H9 (cell line): ENCODE measurements around the gene GTF3C5. TPM values are rescaled to one million over a fixed set of nuclear protein-coding genes. Genes with fewer than 3 reads are reported as not detected.
"Not testable (repeated sequence)": the region's sequence is repeated elsewhere in the genome, so short reads cannot be mapped to it uniquely, and the experiment has no call there.

ENCODE experiments used
- DNase-seq: peaks from one replicate; pipeline ENCODE4 v3.0.0-alpha.2; 2017
- H2AFZ ChIP-seq: one replicate; pipeline ENCODE4 v1.6.1; 2013; ENCODE audit warnings: mild to moderate bottlenecking, low read length, control low read depth, moderate library complexity
- H2AK5ac ChIP-seq: 2 replicates; pipeline ENCODE4 v1.6.1; 2013; ENCODE audit warnings: low read length, control low read depth, mixed read lengths; ENCODE audit not compliant: insufficient read length
- H2BK120ac ChIP-seq: one replicate; pipeline ENCODE4 v1.6.1; 2013; ENCODE audit warnings: low read depth, mild to moderate bottlenecking, low read length, control low read depth, inconsistent platforms; ENCODE audit not compliant: poor library complexity, severe bottlenecking
- H2BK12ac ChIP-seq: 2 replicates; pipeline ENCODE4 v1.6.1; 2013; ENCODE audit warnings: low read length, control low read depth, mixed read lengths, low read depth; ENCODE audit not compliant: insufficient read length
- H2BK15ac ChIP-seq: 2 replicates; pipeline ENCODE4 v1.6.1; 2013; ENCODE audit warnings: low read depth, low read length, control low read depth
- H2BK20ac ChIP-seq: one replicate; pipeline ENCODE4 v1.6.1; 2013; ENCODE audit warnings: low read depth, mild to moderate bottlenecking, low read length, control low read depth, inconsistent platforms; ENCODE audit not compliant: poor library complexity, severe bottlenecking
- H2BK5ac ChIP-seq: 2 replicates; pipeline ENCODE4 v1.6.1; 2013; ENCODE audit warnings: low read length, control low read depth, mixed read lengths; ENCODE audit not compliant: insufficient read length
- H3K14ac ChIP-seq: 2 replicates; pipeline ENCODE4 v1.6.1; 2013; ENCODE audit warnings: low read length, control low read depth; ENCODE audit not compliant: insufficient read depth
- H3K18ac ChIP-seq: 2 replicates; pipeline ENCODE4 v1.6.1; 2013; ENCODE audit warnings: low read depth, mild to moderate bottlenecking, mixed read lengths, low read length, control low read depth; ENCODE audit not compliant: insufficient read length
- H3K23ac ChIP-seq: 2 replicates; pipeline ENCODE4 v1.6.1; 2013; ENCODE audit warnings: low read length, control low read depth, mixed read lengths, low read depth; ENCODE audit not compliant: insufficient read length
- H3K23me2 ChIP-seq: 2 replicates; pipeline ENCODE4 v1.6.1; 2013; ENCODE audit warnings: low read depth, mild to moderate bottlenecking, mixed read lengths, low read length, control low read depth; ENCODE audit not compliant: insufficient read length, poor library complexity, severe bottlenecking
- H3K27ac ChIP-seq: 2 replicates; pipeline ENCODE4 v1.5.1; 2013; ENCODE audit warnings: low read length, control low read depth, mixed read lengths, low read depth; ENCODE audit not compliant: insufficient read length
- H3K27me3 ChIP-seq: 2 replicates; pipeline ENCODE4 v1.6.1; 2013; ENCODE audit warnings: low read length, control low read depth, inconsistent platforms; ENCODE audit not compliant: insufficient read depth
- H3K4ac ChIP-seq: 2 replicates; pipeline ENCODE4 v1.6.1; 2013; ENCODE audit warnings: low read depth, mild to moderate bottlenecking, control low read depth, inconsistent platforms, low read length, moderate library complexity
- H3K4me1 ChIP-seq: 2 replicates; pipeline ENCODE4 v1.6.1; 2013; ENCODE audit warnings: low read length, control low read depth, inconsistent platforms; ENCODE audit not compliant: insufficient read depth
- H3K4me2 ChIP-seq: 2 replicates; pipeline ENCODE4 v1.6.1; 2013; ENCODE audit warnings: low read length, control low read depth, mixed read lengths; ENCODE audit not compliant: insufficient read length, insufficient read depth
- H3K56ac ChIP-seq: 2 replicates; pipeline ENCODE4 v1.6.1; 2013; ENCODE audit warnings: low read depth, mild to moderate bottlenecking, mixed read lengths, low read length, control low read depth; ENCODE audit not compliant: insufficient read length
- H3K79me1 ChIP-seq: 2 replicates; pipeline ENCODE4 v1.6.1; 2013; ENCODE audit warnings: low read depth, mild to moderate bottlenecking, moderate library complexity, low read length, control low read depth, inconsistent platforms; ENCODE audit not compliant: insufficient read depth, poor library complexity, severe bottlenecking
- H3K79me2 ChIP-seq: 2 replicates; pipeline ENCODE4 v1.6.1; 2013; ENCODE audit warnings: low read length, control low read depth, inconsistent platforms; ENCODE audit not compliant: insufficient read depth
- H3K9ac ChIP-seq: 2 replicates; pipeline ENCODE4 v1.6.1; 2013; ENCODE audit warnings: low read length, control low read depth, mixed read lengths; ENCODE audit not compliant: insufficient read length; ENCODE audit errors: extremely low read depth
- H3K9me3 ChIP-seq: one replicate; pipeline ENCODE4 v1.6.1; 2013; ENCODE audit warnings: low read depth, low read length, inconsistent platforms; ENCODE audit not compliant: control insufficient read depth
- H3T11ph ChIP-seq: one replicate; pipeline ENCODE4 v1.6.1; 2013; ENCODE audit warnings: mild to moderate bottlenecking, low read length, control low read depth, inconsistent platforms
- H4K20me1 ChIP-seq: one replicate; pipeline ENCODE4 v1.6.1; 2013; ENCODE audit not compliant: control insufficient read depth, insufficient read length, insufficient read depth
- H4K5ac ChIP-seq: 2 replicates; pipeline ENCODE4 v1.6.1; 2013; ENCODE audit warnings: low read depth, mild to moderate bottlenecking, mixed read lengths, low read length, control low read depth; ENCODE audit not compliant: insufficient read length
- H4K8ac ChIP-seq: replicated peaks from 2 replicates; pipeline ENCODE4 v1.6.1; 2013; ENCODE audit warnings: low read length, control low read depth, mixed read lengths, low read depth; ENCODE audit not compliant: insufficient read length
- H4K91ac ChIP-seq: 2 replicates; pipeline ENCODE4 v1.6.1; 2013; ENCODE audit warnings: low read depth, mild to moderate bottlenecking, moderate library complexity, mixed read lengths, low read length, control low read depth; ENCODE audit not compliant: insufficient read length
- H3K27ac Mint-ChIP-seq, 3 experiments: 2 replicates in 2 of 3; 3 replicates in 1 of 3; pipeline ENCODE4 v1.8.0; 2020 to 2021; ENCODE audit warnings: mixed read lengths in 3 of 3, mild to moderate bottlenecking in 1 of 3, moderate library complexity in 1 of 3
- H3K27me3 Mint-ChIP-seq: 2 replicates; pipeline ENCODE4 v1.8.0; 2021; ENCODE audit warnings: low read depth, mild to moderate bottlenecking, moderate library complexity, mixed read lengths
- H3K36me3 Mint-ChIP-seq, 3 experiments: 2 replicates in 2 of 3; 3 replicates in 1 of 3; pipeline ENCODE4 v1.8.0; 2020 to 2021; ENCODE audit warnings: low read depth in 3 of 3, mixed read lengths in 3 of 3; ENCODE audit not compliant: insufficient read depth in 1 of 3
- H3K4me1 Mint-ChIP-seq, 2 experiments: 2 replicates each; pipeline ENCODE4 v1.8.0; 2020; ENCODE audit warnings: mixed read lengths in 2 of 2
- H3K4me3 Mint-ChIP-seq, 2 experiments: 2 replicates in 1 of 2; 3 replicates in 1 of 2; pipeline ENCODE4 v1.8.0; 2020 to 2021; ENCODE audit warnings: mild to moderate bottlenecking in 2 of 2, mixed read lengths in 2 of 2, moderate library complexity in 1 of 2
- H3K9me3 Mint-ChIP-seq, 2 experiments: 2 replicates in 1 of 2; 3 replicates in 1 of 2; pipeline ENCODE4 v1.8.0; 2020; ENCODE audit warnings: mild to moderate bottlenecking in 2 of 2, mixed read lengths in 2 of 2, moderate library complexity in 1 of 2
- CTCF ChIP-seq: fragments of 200-600 bp; sonication (generic); conservative IDR thresholded peaks from 3 replicates; pipeline ENCODE4 v1.8.0; 2021; ENCODE audit warnings: antibody characterized with exemption, mild to moderate bottlenecking
- WGBS: extraction: QIAGEN DNeasy Blood & Tissue Kit; methylation state at CpG from one replicate; pipeline ENCODE4 v1.1.7; 2013; ENCODE audit warnings: missing lambda C conversion rate, low lambda C conversion rate, mixed read lengths; ENCODE audit not compliant: insufficient read length; ENCODE audit errors: extremely low coverage; 5-methylcytosine and 5-hydroxymethylcytosine counted together
- total RNA-seq: library from RNA; stranded (reverse); gene quantifications from 2 replicates; pipeline ENCODE4 v1.2.1, GENCODE V29; 2021

Gene GTF3C5
- total RNA-seq, 1 experiment from 2014 or later = 88.9 TPM

DNA sequence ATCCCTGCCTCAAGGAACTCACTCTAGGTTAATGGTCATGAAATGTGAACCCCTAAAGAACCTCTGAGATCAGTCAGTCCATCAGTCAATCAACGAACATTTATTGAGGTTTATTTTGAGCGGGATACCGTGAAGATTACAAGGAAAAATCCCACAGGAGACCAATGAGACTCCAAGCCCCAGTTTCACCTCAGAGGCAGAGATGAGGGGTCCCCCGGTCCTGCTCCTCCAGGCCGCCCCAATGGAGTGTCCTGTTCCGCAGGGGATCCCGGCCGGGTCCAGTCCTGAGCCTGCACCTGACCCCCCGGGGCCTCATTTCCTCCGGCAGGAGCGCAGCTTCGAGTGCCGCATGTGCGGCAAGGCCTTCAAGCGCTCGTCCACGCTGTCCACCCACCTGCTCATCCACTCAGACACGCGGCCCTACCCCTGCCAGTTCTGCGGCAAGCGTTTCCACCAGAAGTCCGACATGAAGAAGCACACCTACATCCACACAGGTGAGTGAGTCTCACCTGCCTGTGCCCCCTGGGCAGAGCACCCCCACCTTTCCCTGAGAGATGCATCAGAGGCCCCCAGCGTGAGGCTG, 41.3 kb upstream of the GTF3C5 start:
- Mint-ChIP-seq H3K36me3 (no peaks in the 10 kb centered on the region), H3K4me3 (no peak overlapping the region), H3K27ac (no peak overlapping the region), H3K27me3 (peaks cover 60% of the 10 kb centered on the region), H3K9me3 (peaks cover 0 to 6% of the 10 kb centered on the region in 2 experiments; a peak in 3 of 5 replicates), H3K4me1 (peaks cover 8 to 13% of the 10 kb centered on the region in 2 experiments)
- H3K18ac ChIP-seq = no peak overlapping the region
- H3K27me3 ChIP-seq = no peaks in the 10 kb centered on the region
- H3K4me2 ChIP-seq = no peak overlapping the region
- no peaks in the 10 kb centered on the region for H3K9me3 ChIP-seq
- no peak overlapping the region for H3K4ac ChIP-seq
- H3K23me2 ChIP-seq = no peaks in the 10 kb centered on the region
- no peak overlapping the region for H3K56ac ChIP-seq
- H4K20me1 ChIP-seq = no peaks in the 10 kb centered on the region
- H4K91ac ChIP-seq = no peak overlapping the region
- H3K27ac ChIP-seq = no peak overlapping the region
- H3K79me1 ChIP-seq = no peaks in the 10 kb centered on the region
- H2BK15ac ChIP-seq = no peak overlapping the region
- no peak for TF ChIP-seq CTCF
- no peak overlapping the region for H2AFZ ChIP-seq
- no CpG with 5 or more reads among the region's 23 CpGs for WGBS
- no peak overlapping the region for H3T11ph ChIP-seq
- H2BK20ac ChIP-seq = no peak overlapping the region
- no peak overlapping the region for H4K5ac ChIP-seq
- H3K9ac ChIP-seq = no peak overlapping the region
- H2AK5ac ChIP-seq = no peak overlapping the region
- H2BK120ac ChIP-seq = no peak overlapping the region
- no peaks in the 10 kb centered on the region for H3K79me2 ChIP-seq
- DNase-seq = no peak
- no peak overlapping the region for H3K23ac ChIP-seq
- no peak overlapping the region for H2BK12ac ChIP-seq
- no peak overlapping the region for H4K8ac ChIP-seq
- no peak overlapping the region for H2BK5ac ChIP-seq
- H3K14ac ChIP-seq = no peak overlapping the region; the same call in 1 of the 2 replicates
- H3K4me1 ChIP-seq = peaks cover 3% of the 10 kb centered on the region; the same call in 1 of the 2 replicates

DNA sequence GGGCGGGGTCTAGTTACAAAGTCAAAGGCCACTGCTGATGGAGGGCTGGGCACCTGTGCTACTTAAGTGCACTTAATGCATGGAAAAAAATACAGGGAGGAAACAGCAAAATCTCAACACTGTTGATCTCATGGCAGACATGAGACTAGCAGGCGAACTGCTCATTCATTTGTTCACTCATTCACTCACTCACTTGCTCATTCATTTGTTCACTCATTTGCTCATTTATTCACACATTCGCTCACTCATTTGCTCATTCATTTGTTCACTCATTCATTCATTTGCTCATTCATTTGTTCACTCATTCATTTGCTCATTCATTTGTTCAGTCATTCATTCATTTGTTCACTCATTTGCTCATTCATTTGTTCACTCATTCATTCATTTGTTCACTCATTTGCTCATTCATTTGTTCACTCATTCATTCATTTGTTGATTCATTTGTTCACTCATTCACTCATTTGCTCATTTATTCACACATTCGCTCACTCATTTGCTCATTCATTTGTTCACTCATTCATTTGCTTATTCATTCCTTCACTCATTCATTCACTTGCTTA, 40.7 kb upstream of the GTF3C5 start:
- H3T11ph ChIP-seq, H3K27me3 ChIP-seq, H2AFZ ChIP-seq, H2BK120ac ChIP-seq, H2BK15ac ChIP-seq, H3K4me1 ChIP-seq, H3K27ac ChIP-seq, H3K79me1 ChIP-seq, H3K14ac ChIP-seq, DNase-seq, H3K9ac ChIP-seq, H4K91ac ChIP-seq, H3K9me3 ChIP-seq, H3K36me3 Mint-ChIP-seq, H4K5ac ChIP-seq, H2BK12ac ChIP-seq, H3K23ac ChIP-seq, H3K79me2 ChIP-seq, H3K4me2 ChIP-seq, H3K23me2 ChIP-seq, H3K9me3 Mint-ChIP-seq, H2AK5ac ChIP-seq, H3K27ac Mint-ChIP-seq, H4K20me1 ChIP-seq, H2BK5ac ChIP-seq, H3K18ac ChIP-seq, H3K4ac ChIP-seq, H2BK20ac ChIP-seq, H4K8ac ChIP-seq, H3K4me3 Mint-ChIP-seq, H3K56ac ChIP-seq: not testable (repeated sequence)
- H3K4me1 Mint-ChIP-seq = peaks cover 12 to 19% of the 10 kb centered on the region in 2 experiments
- H3K27me3 Mint-ChIP-seq = peaks cover 61% of the 10 kb centered on the region
- no CpG with 5 or more reads among the region's 4 CpGs for WGBS
